ENCODE measurements around the gene AJUBA. TPM values are rescaled to one million over a fixed set of nuclear protein-coding genes. Genes with fewer than 3 reads are reported as not detected.

The AJUBA gene
- total RNA-seq, 2 experiments from 2014 or later, result 1.3 to 1.4 TPM

Other genes starting within 250 kb of the AJUBA start
- 100 to 1,000 TPM; 122 to 141 TPM for gene OXA1L, start 215.9 kb downstream of the AJUBA start, total RNA-seq
- under 1 TPM; 0.25 to 0.69 TPM for gene SLC7A7, start 167.1 kb downstream of the AJUBA start, total RNA-seq
- 100 to 1,000 TPM; 101 to 112 TPM for gene MRPL52, start 152.7 kb downstream of the AJUBA start, total RNA-seq
- 1 to 10 TPM; 1.8 to 2.1 TPM for gene MMP14, start 146.0 kb downstream of the AJUBA start, total RNA-seq
- 10 to 100 TPM; 60.0 to 63.5 TPM for gene LRP10, start 110.8 kb downstream of the AJUBA start, total RNA-seq
- under 1 TPM; 0.52 to 0.69 TPM for gene REM2, start 99.3 kb downstream of the AJUBA start, total RNA-seq
- gene RBM23, start 63.4 kb downstream of the AJUBA start, total RNA-seq, result 10 to 100 TPM; 79.0 to 79.6 TPM
- 10 to 100 TPM; 52.6 to 56.8 TPM for gene PRMT5, start 53.2 kb downstream of the AJUBA start, total RNA-seq
- 10 to 100 TPM; 67.4 to 68.6 TPM for gene HAUS4, start 25.5 kb downstream of the AJUBA start, total RNA-seq
- gene C14orf93, start 27.6 kb upstream of the AJUBA start, total RNA-seq, result 10 to 100 TPM in 1 of 2 experiments, 1 to 10 TPM in 1; 9.4 to 11.1 TPM
- gene PSMB5, start 52.3 kb upstream of the AJUBA start, total RNA-seq, result 10 to 100 TPM; 60.4 to 60.7 TPM
- gene PSMB11, start 59.7 kb upstream of the AJUBA start, total RNA-seq, result under 1 TPM in 1 of 2 experiments, not detected in 1; 0.21 TPM
- 1 to 10 TPM; 2.9 to 3.0 TPM for gene CDH24, start 75.0 kb upstream of the AJUBA start, total RNA-seq
- 100 to 1,000 TPM; 202 to 221 TPM for gene ACIN1, start 112.6 kb upstream of the AJUBA start, total RNA-seq
- gene C14orf119, start 113.0 kb upstream of the AJUBA start, total RNA-seq, result 10 to 100 TPM; 48.0 to 48.2 TPM
- gene CIROP, start 122.4 kb upstream of the AJUBA start, total RNA-seq, result not detected
- gene CEBPE, start 136.7 kb upstream of the AJUBA start, total RNA-seq, result under 1 TPM; 0.67 to 0.98 TPM
- gene SLC7A8, start 201.1 kb upstream of the AJUBA start, total RNA-seq, result under 1 TPM; 0.27 to 0.64 TPM